Neural progenitor cell (in vitro differentiated cells): Measurements from ENCODE around the gene RGCC.

ENCODE experiments used
- CTCF ChIP-seq: fragments of 200-600 bp; sonication (generic); IDR thresholded peaks from 2 replicates; pipeline ENCODE4 v1.5.1; 2017; ENCODE audit warnings: antibody characterized with exemption, mild to moderate bottlenecking
- EZH2 ChIP-seq: fragments of 200-600 bp; sonication (generic); IDR thresholded peaks from 2 replicates; pipeline ENCODE4 v1.6.1; 2017; ENCODE audit warnings: antibody characterized with exemption, mild to moderate bottlenecking, moderate library complexity
- EZH2phosphoT487 ChIP-seq: fragments of 200-600 bp; sonication (generic); IDR thresholded peaks from 2 replicates; pipeline ENCODE4 v1.6.1; 2017; ENCODE audit warnings: antibody characterized with exemption

GRCh38 chr13:41487222-41487621 is 29.9 kb downstream of the RGCC start:
- TF ChIP-seq CTCF: no peak
- TF ChIP-seq EZH2: no peak
- no peak for TF ChIP-seq EZH2phosphoT487
